Measurements from ENCODE around the gene PPP1R18.
"Not testable (repeated sequence)": the region's sequence is repeated elsewhere in the genome, so short reads cannot be mapped to it uniquely, and the experiment has no call there.

The PPP1R18 gene

DNA sequence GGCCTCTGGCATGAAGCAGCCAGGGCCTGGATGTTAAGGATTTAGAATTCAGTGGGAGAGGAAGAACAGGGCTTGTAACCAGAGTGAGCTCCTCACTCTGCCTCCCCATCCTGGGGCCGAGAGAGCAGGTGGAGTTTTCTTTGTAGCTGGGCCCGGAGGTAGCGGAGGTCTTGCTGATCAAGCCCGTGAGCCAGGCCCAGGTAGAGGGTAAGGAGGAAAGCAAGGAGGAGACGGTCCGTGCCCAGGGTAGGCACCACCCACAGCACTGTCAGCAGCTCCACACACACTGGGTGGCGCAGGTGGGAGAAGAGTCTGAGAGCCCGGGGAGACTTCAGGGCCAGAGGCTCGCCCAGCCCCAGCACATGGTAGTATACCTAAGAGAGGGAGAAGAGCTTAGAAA lies 2.1 kb upstream of the PPP1R18 start:
- no peak for DNase-seq

DNA sequence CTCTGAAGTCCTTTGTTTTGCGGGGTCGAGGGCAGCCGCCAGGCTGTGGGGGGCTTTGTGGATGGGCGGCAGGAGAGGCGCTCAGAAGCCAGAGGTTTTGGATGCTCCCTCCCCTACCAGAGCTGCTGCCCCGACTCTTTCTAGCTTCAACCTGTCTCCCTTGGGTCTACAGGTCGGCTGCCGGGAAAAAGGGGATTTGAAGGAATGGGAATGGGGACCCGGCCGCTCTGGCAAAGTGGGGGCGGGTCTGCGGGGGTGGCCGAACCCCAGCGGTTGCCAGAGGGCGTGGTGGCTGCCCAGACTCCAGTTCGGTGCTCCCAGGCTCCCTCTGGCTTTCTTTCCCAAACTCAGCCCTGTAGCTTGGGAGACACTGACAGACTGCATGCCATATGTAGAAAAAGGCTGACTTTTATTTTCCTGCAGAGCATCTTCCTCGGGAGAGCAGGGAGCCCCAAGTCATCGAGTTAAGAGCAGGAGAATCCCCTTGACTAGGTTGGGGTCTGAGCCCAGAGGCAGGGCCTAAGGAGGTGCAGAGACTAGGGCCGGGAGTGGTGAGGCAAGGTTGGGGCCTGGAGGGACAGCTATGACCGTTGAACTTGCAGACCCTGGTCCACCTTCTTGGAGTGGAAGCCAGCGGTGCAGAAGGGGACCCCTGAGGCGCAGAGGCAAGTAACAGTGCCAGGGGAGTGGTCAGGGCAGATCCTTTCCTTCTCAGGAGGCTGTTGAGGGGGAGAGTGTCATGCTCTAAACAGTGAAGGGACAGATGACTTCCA lies 1.4 kb upstream of the PPP1R18 start:
- peak; percentile 14 for DNase-seq

DNA sequence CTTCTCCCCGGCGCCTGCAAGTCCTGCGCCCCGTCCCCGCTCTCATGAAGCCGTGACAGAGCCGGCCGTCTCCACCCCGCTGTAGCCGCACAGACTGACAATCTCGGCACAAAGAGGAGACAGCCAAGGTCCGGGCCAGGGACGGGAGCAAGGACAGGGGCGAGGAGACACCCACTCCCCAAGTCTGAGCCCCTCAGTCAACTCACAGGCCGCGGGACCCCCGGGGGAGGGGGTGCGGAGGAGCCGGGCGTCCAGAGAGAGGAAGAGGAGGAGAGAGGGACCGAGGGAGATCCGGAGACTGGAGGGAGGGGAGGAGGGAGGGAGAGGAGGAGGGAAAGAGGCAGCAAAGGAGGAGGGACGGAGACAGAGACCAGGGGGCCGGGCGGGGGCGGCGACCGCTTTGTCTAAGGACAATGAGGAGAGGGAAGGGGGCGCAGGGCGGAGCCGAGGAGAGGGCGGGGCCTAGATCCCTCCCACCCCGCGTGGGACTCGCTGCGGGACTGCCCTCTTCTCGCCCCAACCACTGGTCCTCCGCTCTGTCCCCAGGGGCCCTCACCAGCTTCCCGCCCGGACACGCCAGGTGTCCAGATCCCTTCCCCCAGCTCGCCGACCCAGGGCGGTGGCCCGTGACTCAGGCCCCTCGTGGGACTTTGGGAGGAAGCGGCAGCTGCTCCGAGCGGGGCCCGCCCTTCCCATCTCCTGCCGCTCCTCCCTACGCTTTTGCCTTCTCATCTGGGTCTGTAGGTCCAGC lies 638 bp upstream of the PPP1R18 start:
- DNase-seq: peak; percentile 83

DNA sequence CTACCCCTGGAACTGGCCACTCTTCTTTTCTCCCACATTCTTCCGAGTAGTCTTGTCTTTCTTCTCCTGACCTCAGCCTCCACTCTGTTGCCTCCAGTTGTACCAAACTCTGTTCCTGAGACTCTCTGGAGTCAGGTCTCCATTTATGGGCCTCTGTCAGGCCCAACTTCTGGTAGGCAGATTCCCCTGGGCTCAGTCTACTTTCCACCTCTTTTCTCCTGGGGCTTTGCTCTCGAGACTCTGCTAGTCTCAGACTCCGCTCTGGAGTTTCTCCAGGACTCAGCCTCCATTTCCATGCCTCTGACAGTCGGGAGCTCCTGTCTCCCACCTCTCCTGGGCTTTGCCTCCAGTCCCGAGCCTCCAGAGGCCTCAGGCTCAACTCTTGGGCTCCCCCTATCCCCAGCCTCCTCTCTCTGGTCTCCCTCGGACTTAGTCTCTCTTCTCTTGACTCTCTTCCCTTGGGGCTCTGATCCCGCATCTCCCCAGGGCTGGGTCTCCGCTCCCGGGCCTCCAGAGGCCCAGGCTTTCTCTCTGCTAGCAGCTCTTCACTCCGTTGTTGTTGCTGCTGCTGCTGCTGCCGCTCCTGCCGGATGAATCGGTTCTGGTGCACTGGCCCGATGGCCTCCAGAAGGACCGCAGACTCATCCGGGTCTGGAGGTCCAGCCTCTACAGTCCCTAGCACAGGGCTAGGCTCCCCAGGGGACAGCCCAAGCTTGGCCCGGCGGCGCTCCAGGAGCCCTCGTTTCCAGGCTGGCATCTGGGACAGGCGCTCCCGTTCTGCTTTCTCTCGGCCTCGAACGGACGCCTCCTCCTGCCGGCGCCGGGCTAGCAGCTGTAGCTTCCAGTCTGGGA lies 1.1 kb downstream of the PPP1R18 start:
- DNase-seq: no peak

DNA sequence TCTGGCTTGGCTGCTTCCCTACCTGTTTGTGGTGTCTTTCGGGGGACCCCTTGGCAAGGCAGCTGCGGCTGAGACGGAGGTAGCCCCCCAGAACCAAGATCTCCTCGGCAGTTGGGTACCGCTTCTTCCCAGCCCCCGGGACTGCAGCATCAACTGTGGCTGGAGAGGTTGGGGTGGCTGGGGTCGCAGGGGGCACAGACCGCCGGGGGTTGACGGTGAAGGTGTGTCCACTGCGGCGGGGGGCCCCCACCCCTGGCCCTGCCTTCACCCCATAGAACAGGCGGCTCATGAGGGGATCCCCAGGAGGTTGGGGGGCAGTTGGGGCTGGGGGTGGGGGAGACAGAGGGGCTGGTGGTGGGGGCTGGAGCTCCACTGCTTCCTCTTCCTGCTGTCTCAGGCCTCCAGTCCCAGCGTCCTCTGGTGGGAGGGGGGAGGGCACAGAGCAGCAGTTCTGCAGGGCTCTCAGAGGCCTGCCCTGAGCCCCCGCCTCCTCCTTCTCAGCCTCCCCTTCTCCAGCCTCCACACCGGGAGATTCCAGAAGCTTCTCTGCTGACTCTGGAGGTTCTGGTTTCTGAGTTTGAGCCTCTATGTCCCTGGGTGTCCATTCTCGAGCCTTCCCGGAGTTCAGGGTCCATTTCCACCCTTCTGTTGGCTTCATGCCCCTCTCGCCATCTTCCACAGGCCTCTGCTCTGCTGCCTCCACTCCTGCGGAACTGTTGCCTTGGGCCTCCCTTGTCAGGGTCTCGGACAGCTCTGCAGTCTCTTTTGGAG lies 1.9 kb downstream of the PPP1R18 start:
- no peak for DNase-seq

DNA sequence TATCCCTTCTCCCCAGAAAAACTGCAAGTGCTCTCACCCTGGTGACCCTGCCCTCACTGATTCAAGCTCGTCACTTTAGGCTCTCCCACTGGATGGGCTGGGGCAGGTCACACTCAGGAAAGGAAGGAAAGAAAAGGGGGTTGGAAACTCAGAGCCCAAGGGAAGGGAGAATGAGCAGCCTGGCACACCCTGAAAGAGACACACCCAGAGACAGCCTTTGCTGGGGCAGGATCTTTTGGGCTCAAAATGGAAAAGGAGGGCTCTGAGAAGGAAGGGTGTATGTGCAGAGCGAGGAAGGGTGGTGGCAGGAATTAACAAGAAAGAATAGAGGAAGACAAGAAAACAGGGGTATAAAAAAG lies 2.5 kb downstream of the PPP1R18 start:
- DNase-seq: no peak

DNA sequence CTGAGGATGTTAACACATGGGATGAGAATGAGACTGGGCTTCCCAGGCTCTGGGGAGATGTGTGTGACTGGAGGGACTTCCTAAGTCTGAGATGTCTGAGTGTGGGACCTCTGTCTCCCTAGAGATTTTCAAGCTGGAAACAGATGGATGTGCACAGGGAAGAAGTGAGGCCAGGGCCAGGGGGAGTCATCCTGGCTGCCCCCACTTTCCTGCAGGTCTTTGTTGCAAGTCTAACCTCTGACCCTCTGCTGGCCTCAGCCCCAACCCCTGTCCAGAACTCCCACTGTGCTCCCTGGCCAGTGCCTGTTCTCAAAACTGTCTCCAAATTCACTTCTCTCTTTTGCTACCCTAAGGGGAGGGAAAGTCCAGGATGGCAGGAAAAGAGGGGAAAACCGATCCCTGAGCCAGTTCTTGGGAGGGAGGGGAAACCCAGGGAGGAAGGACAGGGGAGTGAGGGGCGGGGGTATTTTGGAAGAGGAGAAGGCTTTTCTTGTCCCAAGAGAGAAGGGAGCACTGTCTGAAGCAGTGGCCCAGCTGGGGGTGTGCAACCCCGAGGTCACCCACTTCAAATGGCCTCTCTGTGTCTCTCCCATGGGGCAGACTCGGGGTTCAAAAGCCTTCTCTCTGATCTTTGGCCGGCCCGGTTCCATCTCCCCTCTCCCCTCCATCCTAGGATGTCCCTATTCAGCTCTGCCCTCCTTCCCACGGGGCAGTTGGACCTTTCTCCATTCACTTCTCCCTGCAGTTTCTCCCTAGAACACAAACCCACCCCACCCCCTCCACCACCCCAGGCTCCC lies 3.1 kb downstream of the PPP1R18 start:
- no peak for DNase-seq

DNA sequence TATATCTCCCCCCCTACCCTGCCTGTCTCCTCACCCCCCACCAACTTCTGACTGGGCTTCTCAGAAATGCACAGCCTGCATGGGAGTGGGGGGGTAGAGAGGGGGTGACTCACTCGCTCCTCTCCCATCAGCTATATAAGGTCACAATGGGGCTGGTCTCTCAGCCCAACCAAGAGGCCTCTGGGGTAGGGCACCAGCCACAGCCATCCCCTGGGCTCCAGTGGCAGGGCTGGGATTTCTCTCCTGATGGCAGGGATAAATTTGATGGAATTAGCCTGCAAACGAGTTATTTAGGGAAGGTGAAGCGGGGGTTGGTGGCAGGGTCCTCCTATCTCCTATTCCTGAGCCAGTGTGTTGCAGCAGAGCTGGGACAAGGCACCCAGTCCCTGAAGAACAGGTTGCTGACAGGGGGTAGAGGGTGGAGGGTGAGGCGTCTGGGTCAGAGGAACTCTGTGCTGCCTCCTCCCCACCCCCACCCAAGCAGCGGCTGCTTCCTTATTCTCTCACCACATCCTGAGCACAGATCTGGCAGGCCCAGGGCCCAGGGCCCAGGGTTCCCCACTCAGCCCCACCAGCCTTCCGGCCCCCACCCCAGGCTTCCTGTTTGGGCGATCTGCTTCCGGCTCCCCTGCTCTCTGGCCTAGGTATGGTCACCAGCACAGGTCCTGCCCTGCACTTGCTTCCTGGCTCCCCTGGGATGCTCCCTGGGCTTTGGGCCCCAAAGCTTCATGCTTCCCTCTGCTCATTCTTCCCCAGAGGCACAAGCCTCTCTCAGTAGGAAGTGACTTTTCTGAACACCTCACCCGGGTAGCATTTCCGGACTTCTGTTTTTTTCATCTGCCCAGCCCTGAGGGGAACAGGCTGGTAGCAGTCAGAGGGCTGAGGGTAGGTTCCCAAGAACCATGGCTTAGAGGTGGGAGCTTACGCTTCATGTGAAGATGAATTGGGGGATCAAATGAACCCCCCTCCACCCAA lies 4.0 kb downstream of the PPP1R18 start:
- DNase-seq: no peak

DNA sequence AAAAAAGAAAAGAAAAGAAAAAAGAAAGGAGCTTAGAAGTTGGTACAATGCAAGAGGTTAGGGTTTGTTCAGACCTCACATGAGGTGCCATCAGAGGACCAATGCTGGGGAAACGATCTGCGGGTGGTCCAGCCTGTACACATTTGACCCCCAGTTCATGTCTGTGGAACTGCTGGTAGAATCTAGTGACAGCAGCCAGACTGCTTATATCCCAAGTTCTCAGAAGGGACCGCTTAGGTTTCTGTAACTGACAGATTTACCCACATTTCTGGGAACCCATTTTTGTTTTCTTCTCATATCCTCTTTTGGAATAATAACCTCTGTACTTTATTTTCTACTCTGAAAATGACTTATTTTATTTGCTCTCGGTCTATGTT lies 4.7 kb downstream of the PPP1R18 start:
- no peak for DNase-seq

DNA sequence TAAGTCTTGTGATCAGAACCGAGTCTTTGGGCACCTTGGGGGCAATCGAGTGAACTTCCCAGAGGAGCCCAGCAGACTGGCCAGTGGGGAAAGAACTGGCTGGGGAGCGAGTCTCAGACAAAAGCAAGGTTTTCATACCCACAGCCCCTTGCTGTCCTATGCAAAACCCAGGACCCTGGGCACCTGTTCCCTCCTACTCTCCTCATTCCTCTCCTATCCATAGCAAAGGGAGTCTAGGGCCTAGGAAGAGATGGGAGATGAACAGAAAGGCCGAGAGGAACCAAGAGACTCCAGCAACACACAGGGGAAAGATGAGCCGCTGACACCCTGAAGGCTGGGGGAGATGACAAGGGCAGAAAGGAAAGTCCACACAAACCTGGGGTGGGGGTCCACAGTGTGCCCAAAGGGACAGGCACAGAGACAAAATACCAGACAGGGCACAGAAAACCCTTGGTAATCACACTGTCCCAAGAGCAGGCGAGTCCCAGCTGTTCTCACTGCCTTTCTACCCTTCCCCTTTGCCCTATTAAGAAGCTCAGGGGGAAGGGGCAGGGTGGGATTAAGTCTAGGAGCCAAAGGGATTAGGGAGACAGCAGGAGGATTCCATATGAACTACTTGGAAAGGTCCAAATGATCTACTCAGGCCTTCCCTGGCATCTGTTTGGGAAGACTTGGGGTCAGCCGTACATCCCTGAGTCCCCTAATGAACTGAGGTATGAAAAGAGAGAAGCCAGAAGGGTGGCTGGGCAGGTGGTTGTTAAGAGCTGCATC lies 6.5 kb downstream of the PPP1R18 start:
- no peak for DNase-seq

DNA sequence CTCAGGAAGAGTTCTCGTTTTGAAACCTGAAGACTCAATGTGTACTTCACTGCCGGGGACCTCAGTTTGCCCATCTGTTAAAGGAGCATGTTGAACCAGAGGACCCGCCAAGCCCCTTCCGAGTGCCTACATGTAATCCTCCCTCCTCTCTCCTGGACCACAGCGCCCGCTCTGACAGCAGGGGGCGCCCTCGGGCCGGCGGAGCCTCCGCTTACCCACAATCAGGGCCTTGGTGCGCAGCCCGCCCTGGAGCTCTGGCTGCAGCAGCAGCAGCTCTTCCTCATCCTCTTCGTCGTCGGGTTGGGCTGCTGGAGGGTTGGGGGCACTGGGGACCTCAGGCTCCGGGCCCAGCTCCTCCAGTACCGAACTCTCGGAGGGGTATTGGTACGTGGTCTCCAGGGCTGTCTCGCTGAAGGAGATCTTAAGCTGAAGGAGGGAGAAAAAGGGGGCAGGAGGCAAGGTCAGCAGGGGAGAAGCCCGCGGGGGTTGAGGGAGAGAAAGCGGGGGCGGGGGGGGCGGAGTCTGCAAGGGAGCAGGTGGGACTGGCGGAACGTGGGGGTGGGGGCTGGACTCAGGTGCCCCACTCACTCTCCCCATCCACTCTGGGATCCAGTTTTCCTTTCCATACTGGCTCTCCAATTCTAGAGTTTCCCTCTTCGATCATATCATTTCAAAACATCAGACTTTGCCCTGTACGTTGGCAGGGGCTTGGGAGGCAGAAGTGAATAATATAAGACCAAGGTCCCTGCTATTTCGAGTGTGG lies 7.3 kb downstream of the PPP1R18 start:
- peak; percentile 51 for DNase-seq

DNA sequence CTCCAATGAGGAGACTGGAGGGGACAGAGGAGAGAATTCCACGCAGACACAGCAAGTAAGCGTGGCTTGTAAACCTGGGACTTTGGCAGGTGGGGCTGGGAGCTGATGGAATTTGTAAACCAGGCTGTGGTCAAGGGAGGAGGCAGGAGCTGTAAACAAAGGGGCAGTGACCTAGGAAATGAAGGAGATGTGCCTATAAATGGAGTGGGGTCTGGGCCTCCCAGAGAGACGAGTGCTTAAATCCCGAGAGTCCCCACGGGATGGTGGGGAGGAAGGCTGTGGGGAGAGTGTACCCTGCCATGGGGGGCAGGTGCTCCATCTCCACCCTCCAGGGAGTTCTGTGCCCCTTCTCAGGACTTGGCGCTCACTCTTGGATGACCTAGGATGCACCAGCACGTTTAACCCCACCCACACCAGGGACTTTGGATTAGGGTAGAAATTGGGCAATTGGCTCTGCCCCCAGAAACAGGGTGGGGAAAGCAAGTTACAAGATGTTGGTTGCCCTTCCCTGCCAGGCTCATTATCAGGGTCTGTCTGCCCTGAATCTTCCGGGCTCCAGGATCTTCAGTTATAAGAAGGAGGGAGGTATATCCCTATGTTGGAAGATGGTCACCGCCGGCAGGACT lies 9.7 kb downstream of the PPP1R18 start:
- no peak for DNase-seq

DNA sequence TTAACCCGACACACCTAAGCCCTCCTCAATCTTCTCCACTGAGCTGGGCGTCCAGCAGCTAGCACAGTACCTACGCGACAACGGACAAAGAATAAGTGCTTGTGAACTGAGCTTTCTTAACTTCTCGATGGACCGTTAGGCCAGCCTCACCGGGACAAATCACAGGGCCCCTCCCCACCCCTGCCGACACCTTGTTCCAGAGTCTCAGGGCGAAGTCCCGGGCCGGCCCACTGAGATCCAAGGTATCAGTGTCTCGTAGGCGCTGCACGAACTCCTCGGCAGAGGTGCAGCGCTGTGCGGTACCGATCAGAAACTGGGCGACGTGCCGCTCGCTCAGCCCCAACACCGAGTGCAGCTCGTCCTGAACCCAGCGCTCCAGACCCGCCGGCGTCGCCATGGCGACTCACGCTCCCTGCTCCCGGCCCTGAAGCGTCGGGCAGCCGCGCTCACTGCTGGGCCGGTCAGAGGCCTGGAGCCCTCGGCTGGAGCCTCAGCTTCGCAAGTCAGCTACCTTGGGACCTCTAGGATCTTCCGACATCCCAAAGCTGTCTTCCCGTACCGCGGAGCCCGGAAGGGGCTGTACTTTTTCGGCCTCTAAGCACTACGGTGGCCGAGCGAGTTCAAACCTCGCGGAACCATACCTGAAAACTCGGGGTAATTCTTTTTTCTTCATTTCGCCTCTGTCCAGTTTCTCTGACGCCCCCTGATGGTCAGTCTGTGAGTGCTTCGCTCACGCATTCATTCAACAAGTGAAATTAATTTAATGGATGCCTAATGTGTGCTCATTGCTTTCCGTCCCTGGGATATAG lies 13.8 kb downstream of the PPP1R18 start, which contains the start of gene DHX16:
Gene DHX16 (minus strand): TSS at position 562 of the 809 bp plus-strand sequence. CDS start 165 bp downstream, at position 397.
- DNase-seq: peak; percentile 94

DNA sequence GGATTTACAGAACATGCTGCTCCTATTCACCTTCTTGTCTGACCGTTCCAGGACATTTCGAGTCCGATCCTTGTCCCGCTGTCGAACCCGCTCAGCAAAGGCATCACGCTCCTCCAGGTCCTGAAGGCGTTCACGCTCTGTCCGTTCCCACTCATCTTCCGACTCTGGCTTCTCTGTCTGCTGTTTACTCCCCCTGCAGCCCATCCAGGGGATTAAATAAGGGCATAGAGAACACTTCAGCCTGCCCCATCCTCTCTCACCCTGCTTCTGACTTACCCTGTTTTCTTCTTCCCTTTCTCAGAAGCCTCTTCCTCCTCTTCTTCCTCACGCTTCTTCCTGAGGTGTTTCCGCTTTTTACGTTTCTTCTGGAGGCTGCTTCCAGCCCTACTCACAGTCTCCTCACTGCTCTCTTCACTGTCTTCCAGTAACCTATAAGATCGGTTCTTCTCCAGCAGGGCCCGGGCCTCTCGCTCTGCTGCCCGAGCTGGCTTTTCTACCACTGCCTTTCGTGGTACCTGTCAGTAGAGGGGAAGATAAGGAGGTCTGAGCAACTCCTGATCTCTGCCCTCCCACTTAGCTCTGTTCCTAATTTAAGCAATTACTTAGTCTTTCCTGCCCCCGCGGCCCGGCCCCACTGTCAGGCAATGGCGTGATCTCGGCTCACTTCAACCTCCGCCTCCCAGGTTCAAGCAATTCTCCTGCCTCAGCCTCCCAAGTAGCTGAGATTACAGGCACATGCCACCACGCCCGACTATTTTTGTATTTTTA lies 15.5 kb downstream of the PPP1R18 start:
- DNase-seq: no peak

DNA sequence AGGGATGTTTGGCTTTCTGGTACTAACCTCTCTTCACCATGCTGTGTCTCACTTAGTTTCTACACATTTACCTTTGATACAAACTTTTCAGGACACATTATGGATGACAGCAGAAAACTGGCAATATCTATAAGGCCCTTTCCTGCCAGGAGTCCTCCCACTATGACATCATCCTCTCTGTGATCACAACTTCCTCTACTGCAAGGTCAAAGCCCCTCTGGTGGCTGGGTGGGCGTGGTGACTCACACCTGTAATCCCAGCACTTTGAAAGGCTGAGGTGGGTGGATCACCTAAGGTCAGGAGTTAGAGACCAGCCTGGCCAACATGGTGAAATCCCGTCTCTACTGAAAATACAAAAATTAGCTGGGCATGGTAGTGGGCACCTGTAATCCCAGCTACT lies 20.1 kb downstream of the PPP1R18 start:
- DNase-seq: not testable (repeated sequence)

DNA sequence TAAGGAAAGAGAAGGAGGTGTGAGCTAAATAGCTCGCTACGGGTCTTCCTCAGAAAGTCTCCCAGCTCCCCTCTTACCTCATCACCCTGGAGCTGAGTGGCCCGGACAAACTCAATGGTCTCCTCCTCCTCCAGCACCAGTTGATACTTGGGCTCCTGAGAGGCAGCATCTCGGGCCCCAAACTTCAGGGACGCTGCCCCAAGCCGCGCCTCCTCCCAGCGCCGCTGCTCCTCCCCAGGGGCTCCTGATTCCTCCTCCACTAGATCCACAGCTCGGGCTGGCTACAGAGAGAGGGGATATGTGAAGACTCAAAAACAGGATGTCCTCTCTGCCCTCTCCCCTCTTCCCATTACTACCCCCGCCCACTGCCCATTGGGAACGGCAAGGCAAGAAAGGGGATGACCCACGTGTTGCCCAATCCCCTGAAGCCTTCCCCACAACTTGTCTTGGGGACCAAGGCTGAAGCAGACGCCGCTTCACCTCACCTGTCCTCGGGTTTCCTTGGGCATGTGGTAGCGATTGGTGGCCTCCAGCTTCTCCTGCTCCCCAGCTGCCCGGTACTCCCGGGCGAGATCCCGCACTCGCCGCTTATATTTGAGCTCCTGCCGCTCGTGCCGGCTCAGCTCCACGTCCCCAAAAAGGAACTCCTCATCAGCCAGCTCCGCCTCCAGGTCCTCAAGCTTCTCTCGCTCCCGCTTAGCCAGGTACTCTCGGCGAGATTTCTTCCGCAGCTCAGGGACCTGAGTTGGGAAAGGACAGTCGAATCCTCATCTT lies 21.3 kb downstream of the PPP1R18 start:
- no peak for DNase-seq
